Liver (tissue), 3 donors: Measurements from ENCODE around the gene DYNC1H1.

Experiments used
- CTCF ChIP-seq: fragments of 150-350 bp; IDR thresholded peaks from 2 replicates; pipeline ENCODE4 v1.5.1; 2017; ENCODE audit warnings: improper control_type of control experiment, low read depth, low read length; ENCODE audit not compliant: missing input control
- GABPA ChIP-seq, 2 donors: IDR thresholded peaks in 1 of 2; conservative IDR thresholded peaks in 1 of 2; 2 replicates each; pipeline ENCODE4 v1.6.1; 2016; ENCODE audit warnings: antibody characterized with exemption in 2 of 2, mild to moderate bottlenecking in 1 of 2, moderate library complexity in 1 of 2
- JUND ChIP-seq, 2 donors: IDR thresholded peaks; 2 replicates each; pipeline ENCODE4 v1.6.1; 2016; ENCODE audit warnings: antibody characterized with exemption in 2 of 2
- MAX ChIP-seq: IDR thresholded peaks from 2 replicates; pipeline ENCODE4 v1.6.1; 2016; ENCODE audit warnings: antibody characterized with exemption
- RAD21 ChIP-seq, 2 donors: IDR thresholded peaks; 2 replicates each; pipeline ENCODE4 v1.6.1; 2016; ENCODE audit warnings: antibody characterized with exemption in 2 of 2, mild to moderate bottlenecking in 2 of 2
- RXRA ChIP-seq, 2 donors: IDR thresholded peaks; 2 replicates each; pipeline ENCODE4 v1.6.1; 2017 to 2018; ENCODE audit warnings: antibody characterized with exemption in 2 of 2, mild to moderate bottlenecking in 1 of 2
- TAF1 ChIP-seq: conservative IDR thresholded peaks from 2 replicates; pipeline ENCODE4 v1.6.1; 2016; ENCODE audit warnings: antibody characterized with exemption, mild to moderate bottlenecking
- donor health status: healthy.
- donor health status: healthy.

DNA sequence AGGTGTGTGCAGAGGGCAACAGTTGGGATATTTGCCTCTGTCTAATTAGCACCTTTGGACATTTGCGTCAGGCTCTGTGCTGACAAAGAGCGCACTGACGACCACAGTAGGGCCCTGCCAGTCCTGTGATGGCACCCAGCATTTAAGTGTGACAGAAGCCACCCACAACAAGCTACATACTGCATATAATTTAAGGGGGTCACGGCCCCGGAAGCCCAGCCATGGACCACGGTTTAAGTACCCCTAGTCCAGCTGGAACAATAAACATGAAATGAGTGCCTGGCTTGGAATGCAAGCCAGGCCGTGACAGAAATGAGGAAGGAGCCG, 16.8 kb upstream of the DYNC1H1 start:
- no peak for TF ChIP-seq RAD21 (IDR thresholded peaks at IDR 0.05)
- no peak for TF ChIP-seq TAF1
- no peak for TF ChIP-seq CTCF
- TF ChIP-seq MAX = no peak
- TF ChIP-seq JUND (IDR thresholded peaks at IDR 0.05) = no peak
- no peak for TF ChIP-seq RXRA (IDR thresholded peaks at IDR 0.05)
- TF ChIP-seq GABPA (IDR thresholded peaks at IDR 0.05 in 1 of 2, conservative IDR thresholded peaks at IDR 0.05 in 1 of 2) = no peak
